Neuronal stem cell (in vitro differentiated cells): ENCODE measurements around the gene GPR45.

ENCODE experiments used
- DNase-seq: peaks from one replicate; pipeline ENCODE4 v3.0.0-alpha.2; 2013; ENCODE audit warnings: low spot score
- H2AFZ ChIP-seq: one replicate; pipeline ENCODE4 v1.6.1; 2013; ENCODE audit warnings: mild to moderate bottlenecking, low read length, inconsistent platforms
- H2AK5ac ChIP-seq: 2 replicates; pipeline ENCODE4 v1.6.1; 2013; ENCODE audit warnings: low read depth, mild to moderate bottlenecking, inconsistent platforms, low read length, moderate library complexity, mixed read lengths
- H2BK120ac ChIP-seq: 2 replicates; pipeline ENCODE4 v1.6.1; 2013; ENCODE audit warnings: low read depth, mild to moderate bottlenecking, inconsistent platforms, low read length, moderate library complexity, mixed read lengths
- H2BK12ac ChIP-seq: one replicate; pipeline ENCODE4 v1.6.1; 2013; ENCODE audit warnings: low read length, inconsistent platforms
- H2BK15ac ChIP-seq: 2 replicates; pipeline ENCODE4 v1.6.1; 2013; ENCODE audit warnings: mild to moderate bottlenecking, low read length, inconsistent platforms, mixed read lengths
- H2BK5ac ChIP-seq: one replicate; pipeline ENCODE4 v1.6.1; 2013; ENCODE audit warnings: inconsistent platforms, mild to moderate bottlenecking, low read length, moderate library complexity
- H3K14ac ChIP-seq: one replicate; pipeline ENCODE4 v1.6.1; 2013; ENCODE audit warnings: low read length, inconsistent platforms
- H3K18ac ChIP-seq: 2 replicates; pipeline ENCODE4 v1.6.1; 2013; ENCODE audit warnings: low read length, inconsistent platforms
- H3K23ac ChIP-seq: 2 replicates; pipeline ENCODE4 v1.6.1; 2013; ENCODE audit warnings: low read depth, mild to moderate bottlenecking, mixed read lengths, low read length, inconsistent platforms; ENCODE audit not compliant: poor library complexity
- H3K27ac ChIP-seq: replicated peaks from 3 replicates; pipeline ENCODE4 v1.5.1; 2013; ENCODE audit warnings: low read length, inconsistent platforms
- H3K27me3 ChIP-seq, 3 experiments: 2 replicates each; pipeline ENCODE4 v1.6.1; 2013; ENCODE audit warnings: low read length in 3 of 3, mild to moderate bottlenecking in 2 of 3, inconsistent platforms in 1 of 3, low read depth in 1 of 3, mixed read lengths in 1 of 3, moderate library complexity in 1 of 3; ENCODE audit not compliant: control insufficient read depth in 3 of 3, insufficient read depth in 3 of 3
- H3K36me3 ChIP-seq, 2 donors: replicated peaks in 1 of 2; 2 replicates each; pipeline ENCODE4 v1.6.1; 2013; ENCODE audit warnings: low read length in 2 of 2; ENCODE audit not compliant: control insufficient read depth in 2 of 2, insufficient read depth in 2 of 2
- H3K4ac ChIP-seq: 2 replicates; pipeline ENCODE4 v1.6.1; 2013; ENCODE audit warnings: inconsistent platforms, mild to moderate bottlenecking, low read length, moderate library complexity
- H3K4me1 ChIP-seq, 2 donors: 1 replicate in 1 of 2; 2 replicates in 1 of 2; pipeline ENCODE4 v1.6.1; 2013; ENCODE audit warnings: low read length in 2 of 2, low read depth in 1 of 2; ENCODE audit not compliant: control insufficient read depth in 2 of 2, insufficient read depth in 1 of 2
- H3K4me2 ChIP-seq: one replicate; pipeline ENCODE4 v1.6.1; 2013; ENCODE audit warnings: mild to moderate bottlenecking, low read length, inconsistent platforms; ENCODE audit not compliant: insufficient read depth, poor library complexity, severe bottlenecking
- H3K4me3 ChIP-seq, 2 donors: 2 replicates each; pipeline ENCODE4 v1.5.1; 2013; ENCODE audit warnings: low read length in 2 of 2, mild to moderate bottlenecking in 2 of 2, inconsistent platforms in 1 of 2, moderate library complexity in 1 of 2
- H3K79me1 ChIP-seq: one replicate; pipeline ENCODE4 v1.6.1; 2013; ENCODE audit warnings: low read depth, mild to moderate bottlenecking, inconsistent platforms, low read length, moderate library complexity
- H3K9ac ChIP-seq: one replicate; pipeline ENCODE4 v1.6.1; 2013; ENCODE audit warnings: mild to moderate bottlenecking, low read depth, low read length, inconsistent platforms; ENCODE audit not compliant: poor library complexity
- H3K9me3 ChIP-seq, 2 donors: replicated peaks in 1 of 2; 2 replicates each; pipeline versions ENCODE3 to v1.6.1; 2013; ENCODE audit warnings: low read length in 2 of 2, mild to moderate bottlenecking in 2 of 2, inconsistent platforms in 1 of 2, low read depth in 1 of 2, mixed read lengths in 1 of 2, moderate library complexity in 1 of 2; ENCODE audit not compliant: control insufficient read depth in 2 of 2, insufficient read depth in 1 of 2
- H4K8ac ChIP-seq: one replicate; pipeline ENCODE4 v1.6.1; 2013; ENCODE audit warnings: low read depth, mild to moderate bottlenecking, inconsistent platforms, low read length, moderate library complexity
- H4K91ac ChIP-seq: one replicate; pipeline ENCODE4 v1.6.1; 2013; ENCODE audit warnings: low read length, low read depth, mild to moderate bottlenecking, inconsistent platforms; ENCODE audit not compliant: poor library complexity
- WGBS, 2 donors: extraction: QIAGEN DNeasy Blood & Tissue Kit; methylation state at CpG; one replicate each; pipeline ENCODE4 v1.1.7; 2013; ENCODE audit warnings: missing lambda C conversion rate in 2 of 2, mixed read lengths in 1 of 2; ENCODE audit not compliant: insufficient read length in 2 of 2, insufficient replicate concordance in 1 of 2; ENCODE audit errors: extremely low coverage in 2 of 2; 5-methylcytosine and 5-hydroxymethylcytosine counted together

Gene GPR45

DNA sequence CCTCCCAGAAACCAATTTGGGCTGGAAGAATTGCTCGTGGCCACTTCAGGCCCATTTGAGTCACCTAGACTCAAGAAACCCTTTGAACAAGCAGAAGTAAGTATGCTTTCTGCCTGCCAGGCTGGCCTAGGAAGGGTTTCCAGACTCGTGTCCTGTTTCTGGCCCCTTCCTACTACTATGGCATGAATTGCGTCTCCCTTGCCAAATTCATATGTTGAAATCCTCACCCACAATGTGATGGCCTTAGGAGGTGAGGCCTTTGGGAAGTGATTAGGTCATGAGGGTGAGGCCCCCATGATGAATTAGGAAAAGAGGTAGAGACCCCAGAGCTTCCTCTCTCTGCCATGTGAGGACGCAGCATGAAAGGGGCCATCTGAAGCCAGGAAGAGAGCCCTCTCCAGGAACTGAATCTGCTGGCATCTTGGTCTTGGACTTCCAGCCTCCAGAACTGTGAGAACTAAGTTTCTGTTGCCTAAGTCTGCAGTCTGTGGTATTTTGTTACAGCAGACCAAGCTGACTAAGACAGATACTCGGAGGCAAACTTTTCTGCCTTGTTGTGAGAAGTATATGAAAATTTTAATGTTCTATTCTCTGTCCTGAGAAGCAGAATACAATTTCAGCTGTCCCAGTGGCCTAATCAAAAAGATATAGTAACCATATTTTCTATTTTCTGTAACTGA, 13.1 kb downstream of the GPR45 start:
- H3K4me2 ChIP-seq: no peak overlapping the region
- peaks cover 0 to 4% of the 10 kb centered on the region in 2 donors for H3K9me3 ChIP-seq
- H3K36me3 ChIP-seq: no peaks in the 10 kb centered on the region
- H3K4me3 ChIP-seq: no peak overlapping the region
- no peak overlapping the region for H3K27ac ChIP-seq
- H3K79me1 ChIP-seq: no peaks in the 10 kb centered on the region
- H3K23ac ChIP-seq: no peak overlapping the region
- H3K18ac ChIP-seq: no peak overlapping the region
- H2BK120ac ChIP-seq: no peak overlapping the region
- no peak overlapping the region for H2BK12ac ChIP-seq
- H4K8ac ChIP-seq: no peak overlapping the region
- peak overlapping the region; percentile 28 for H2BK15ac ChIP-seq
- H3K27me3 ChIP-seq: no peaks in the 10 kb centered on the region
- H2BK5ac ChIP-seq: no peak overlapping the region
- DNase-seq: no peak
- no peak overlapping the region for H3K9ac ChIP-seq
- H3K4ac ChIP-seq: no peak overlapping the region
- H2AK5ac ChIP-seq: no peak overlapping the region
- no peak overlapping the region for H2AFZ ChIP-seq
- H4K91ac ChIP-seq: no peak overlapping the region
- no peak overlapping the region for H3K14ac ChIP-seq
- no CpG with 5 or more reads among the region's 5 CpGs for WGBS, 2 donors
- H3K4me1 ChIP-seq: peaks cover 0 to 2% of the 10 kb centered on the region in 2 donors

DNA sequence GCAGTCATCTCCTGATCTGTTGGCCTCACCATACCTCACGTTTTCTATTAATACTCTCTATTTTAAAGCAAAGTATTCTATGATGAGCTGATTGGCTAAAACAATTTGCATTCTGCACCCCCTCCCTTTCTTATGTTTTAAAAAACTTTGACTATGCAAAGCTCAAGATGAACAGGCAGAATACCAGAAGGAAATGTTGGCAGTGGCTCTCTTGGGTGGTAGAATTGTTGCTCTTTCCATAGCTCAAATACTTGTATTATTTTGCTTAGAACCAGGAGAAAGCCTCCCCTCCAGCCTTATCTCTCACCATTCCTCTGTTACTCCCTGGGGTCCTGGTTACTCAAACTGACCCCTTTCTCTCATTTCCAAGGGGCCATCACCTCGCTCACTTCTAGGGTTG, 14.4 kb downstream of the GPR45 start:
- peak overlapping the region; percentile 89 for H3K14ac ChIP-seq
- H4K8ac ChIP-seq: no peak overlapping the region
- no peak overlapping the region for H4K91ac ChIP-seq
- H3K9me3 ChIP-seq: peaks cover 0 to 2% of the 10 kb centered on the region in 2 donors
- no peak overlapping the region for H3K18ac ChIP-seq
- no peaks in the 10 kb centered on the region for H3K36me3 ChIP-seq
- no peak overlapping the region for H2BK15ac ChIP-seq
- H3K27ac ChIP-seq: no peak overlapping the region
- H2BK5ac ChIP-seq: no peak overlapping the region
- no peaks in the 10 kb centered on the region for H3K27me3 ChIP-seq
- H2BK12ac ChIP-seq: no peak overlapping the region
- peaks cover 0 to 2% of the 10 kb centered on the region in 2 donors for H3K4me1 ChIP-seq
- DNase-seq: no peak
- H2BK120ac ChIP-seq: no peak overlapping the region
- no peak overlapping the region for H3K4ac ChIP-seq
- peak overlapping the region; percentile 84 for H2AK5ac ChIP-seq
- no CpG with 5 or more reads among the region's 2 CpGs for WGBS, 2 donors
- H3K4me2 ChIP-seq: no peak overlapping the region
- H3K23ac ChIP-seq: peak overlapping the region; percentile 89
- H2AFZ ChIP-seq: no peak overlapping the region
- H3K79me1 ChIP-seq: no peaks in the 10 kb centered on the region
- H3K9ac ChIP-seq: no peak overlapping the region
- no peak overlapping the region for H3K4me3 ChIP-seq

DNA sequence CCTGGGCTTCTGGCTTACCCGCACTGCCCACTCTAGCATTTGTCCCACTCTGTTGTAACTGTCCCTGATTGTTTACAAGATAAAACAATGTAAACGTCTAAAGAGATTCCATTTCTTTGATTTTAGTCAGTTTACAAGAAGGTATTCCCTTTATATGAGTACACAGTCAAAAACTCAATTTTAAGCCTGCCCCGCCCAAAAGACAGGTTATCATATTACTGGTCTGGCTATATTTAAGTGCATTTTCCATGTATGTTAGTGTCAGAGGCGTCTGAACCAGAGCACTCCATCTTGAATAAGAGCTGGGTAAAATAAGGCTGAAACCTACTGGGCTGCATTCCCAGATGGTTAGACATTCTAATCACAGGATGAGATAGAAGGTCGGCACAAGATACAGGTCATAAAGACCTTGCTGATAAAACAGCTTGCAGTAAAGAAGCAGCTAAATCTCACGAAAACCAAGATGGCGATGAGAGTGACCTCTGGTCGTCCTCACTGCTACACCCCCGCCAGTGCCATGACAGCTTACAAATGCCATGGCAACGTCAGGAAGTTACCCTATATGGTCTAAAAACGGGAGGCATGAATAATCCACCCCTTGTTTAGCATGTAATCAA, 15.0 kb downstream of the GPR45 start:
- H4K8ac ChIP-seq: no peak overlapping the region
- H2BK15ac ChIP-seq: no peak overlapping the region
- WGBS, 2 donors: no CpG with 5 or more reads among the region's 11 CpGs
- no peak overlapping the region for H4K91ac ChIP-seq
- H2BK120ac ChIP-seq: no peak overlapping the region
- no peak overlapping the region for H3K23ac ChIP-seq
- H2BK12ac ChIP-seq: no peak overlapping the region
- H3K14ac ChIP-seq: no peak overlapping the region
- H3K9ac ChIP-seq: no peak overlapping the region
- no peak overlapping the region for H3K4me2 ChIP-seq
- H2AFZ ChIP-seq: no peak overlapping the region
- no peak for DNase-seq
- H3K4me1 ChIP-seq: peaks cover 0 to 2% of the 10 kb centered on the region in 2 donors
- no peaks in the 10 kb centered on the region for H3K36me3 ChIP-seq
- H3K9me3 ChIP-seq: peaks cover 0 to 4% of the 10 kb centered on the region in 2 donors
- no peak overlapping the region for H3K18ac ChIP-seq
- no peak overlapping the region for H2BK5ac ChIP-seq
- no peak overlapping the region for H3K27ac ChIP-seq
- H3K4ac ChIP-seq: no peak overlapping the region
- H3K4me3 ChIP-seq: no peak overlapping the region
- no peaks in the 10 kb centered on the region for H3K27me3 ChIP-seq
- H3K79me1 ChIP-seq: no peaks in the 10 kb centered on the region
- H2AK5ac ChIP-seq: no peak overlapping the region

DNA sequence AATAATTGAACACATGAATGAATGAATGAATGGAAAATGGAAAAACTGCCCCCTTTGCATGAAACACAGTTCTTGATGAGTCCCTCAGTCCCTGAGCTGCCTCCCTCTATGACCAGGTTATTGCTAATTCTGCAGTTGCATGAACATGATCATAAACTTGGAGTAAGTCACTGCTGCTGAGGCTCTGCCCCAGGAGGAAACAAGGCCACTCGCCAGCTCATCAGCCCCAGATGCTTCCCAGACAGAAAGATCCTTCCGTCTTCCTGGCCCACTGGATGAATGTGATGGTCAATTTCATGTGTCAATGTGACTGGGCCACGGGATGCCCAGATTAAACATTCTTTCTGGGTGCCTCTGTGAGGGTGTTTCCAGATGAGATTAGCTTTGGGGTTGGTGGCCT, 16.4 kb downstream of the GPR45 start:
- H3K79me1 ChIP-seq: no peaks in the 10 kb centered on the region
- peaks cover 0 to 4% of the 10 kb centered on the region in 2 donors for H3K9me3 ChIP-seq
- no peak overlapping the region for H3K14ac ChIP-seq
- H4K91ac ChIP-seq: no peak overlapping the region
- H2BK15ac ChIP-seq: no peak overlapping the region
- no peak for DNase-seq
- H3K4me1 ChIP-seq: no peaks in the 10 kb centered on the region
- H3K4me3 ChIP-seq: no peak overlapping the region
- H3K4ac ChIP-seq: no peak overlapping the region
- H3K4me2 ChIP-seq: no peak overlapping the region
- H2BK120ac ChIP-seq: no peak overlapping the region
- no peak overlapping the region for H3K9ac ChIP-seq
- WGBS, 2 donors: no CpG with 5 or more reads among the region's 3 CpGs
- H4K8ac ChIP-seq: no peak overlapping the region
- no peak overlapping the region for H3K18ac ChIP-seq
- H3K27me3 ChIP-seq: no peaks in the 10 kb centered on the region
- H3K23ac ChIP-seq: no peak overlapping the region
- no peaks in the 10 kb centered on the region for H3K36me3 ChIP-seq
- no peak overlapping the region for H3K27ac ChIP-seq
- H2BK5ac ChIP-seq: no peak overlapping the region
- H2BK12ac ChIP-seq: no peak overlapping the region
- H2AK5ac ChIP-seq: no peak overlapping the region
- H2AFZ ChIP-seq: no peak overlapping the region
